GM21360 (cell line): ENCODE results near the gene SLC12A4.

Source experiments
- ATAC-seq: cut with Tn5 transposase; IDR thresholded peaks from one replicate; pipeline ENCODE4 v1.9.1; 2021; ENCODE audit warnings: mild to moderate bottlenecking, moderate library complexity; ENCODE audit not compliant: unreplicated experiment

The SLC12A4 gene

GRCh38 chr16:67902831-67903230 is 65.6 kb downstream of the SLC12A4 start:
- ATAC-seq = no peak

GRCh38 chr16:67901734-67902133 is 66.7 kb downstream of the SLC12A4 start:
- ATAC-seq = no peak

DNA sequence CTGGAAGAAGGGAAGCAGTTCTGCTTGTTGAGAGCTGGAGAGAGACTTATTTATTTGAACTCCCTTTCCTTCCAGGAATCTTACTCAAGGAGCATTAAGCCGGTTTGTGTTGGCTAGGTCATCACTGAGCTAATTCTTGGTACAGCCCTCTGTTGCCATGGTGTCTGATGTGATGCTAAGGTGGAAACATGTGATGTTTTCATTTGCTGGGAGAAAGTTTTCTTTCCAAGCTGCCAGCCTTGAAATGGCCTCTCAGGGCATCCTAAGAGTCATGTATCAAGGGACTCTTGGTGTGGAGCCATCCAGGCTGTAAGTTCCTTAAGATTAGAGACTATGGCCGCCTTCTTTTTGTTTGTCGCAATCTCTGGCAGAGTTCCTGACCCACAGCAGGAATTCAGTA is 71.2 kb downstream of the SLC12A4 start:
- ATAC-seq = no peak

DNA sequence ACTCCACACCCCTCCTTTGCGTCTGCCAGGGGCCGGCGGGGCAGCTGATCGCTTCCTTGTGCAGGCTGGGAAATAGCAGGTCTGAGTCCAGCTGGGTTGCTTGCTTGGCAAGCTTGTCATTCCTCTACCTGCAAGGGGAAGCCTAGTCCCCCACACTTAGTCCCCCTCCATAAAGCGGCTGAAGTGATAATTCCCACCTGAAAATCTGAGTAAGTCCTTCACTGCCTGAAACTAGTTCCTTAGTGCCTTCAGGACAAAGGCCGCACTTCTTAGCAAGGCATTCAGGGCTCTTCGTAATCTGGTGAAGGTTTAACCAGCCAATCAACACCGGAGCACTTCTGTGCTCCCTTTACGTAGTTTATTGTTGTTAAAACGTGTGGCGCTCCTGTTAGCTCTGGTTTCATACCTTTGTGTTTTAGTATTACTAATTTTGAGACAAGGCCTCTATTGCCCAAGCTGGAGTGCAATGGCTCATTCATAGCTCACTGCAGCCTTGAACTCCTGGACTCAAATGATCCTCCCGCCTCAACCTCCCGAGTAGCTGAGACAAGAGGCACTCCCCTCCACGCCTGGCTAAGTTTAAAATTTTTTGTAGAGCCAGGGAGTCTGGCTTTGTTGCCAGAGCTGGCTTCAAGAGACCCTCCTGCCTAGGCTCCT is 74.6 kb downstream of the SLC12A4 start:
- no peak for ATAC-seq
